Middle frontal gyrus (tissue), 1 donor: ENCODE measurements around the gene HDLBP.

Experiments used
- DNase-seq: peaks from one replicate; pipeline ENCODE4 v3.0.0-alpha.2; 2015; ENCODE audit warnings: low spot score; ENCODE audit errors: extremely low spot score

The HDLBP gene

GRCh38 chr2:241254904-241255351 lies 60.5 kb downstream of the HDLBP start:
- DNase-seq = no peak

GRCh38 chr2:241252778-241253475 lies 62.5 kb downstream of the HDLBP start:
- DNase-seq = no peak

- DNase-seq = no peak
Observed at GRCh38 chr2:241249654-241250053, 65.8 kb downstream of the HDLBP start.

- no peak for DNase-seq
Observed at GRCh38 chr2:241248897-241249296, 66.6 kb downstream of the HDLBP start.

GRCh38 chr2:241248289-241248688 lies 67.2 kb downstream of the HDLBP start:
- no peak for DNase-seq

GRCh38 chr2:241244368-241244767 lies 71.1 kb downstream of the HDLBP start:
- DNase-seq = no peak

GRCh38 chr2:241242306-241242705 lies 73.2 kb downstream of the HDLBP start:
- DNase-seq = no peak

- DNase-seq = no peak
Observed at GRCh38 chr2:241241669-241242068, 73.8 kb downstream of the HDLBP start.

GRCh38 chr2:241240320-241241004 lies 75.0 kb downstream of the HDLBP start:
- DNase-seq = no peak

GRCh38 chr2:241239552-241240202 lies 75.8 kb downstream of the HDLBP start:
- no peak for DNase-seq

- no peak for DNase-seq
Observed at GRCh38 chr2:241238693-241239198, 76.7 kb downstream of the HDLBP start.

GRCh38 chr2:241237949-241238371 lies 77.5 kb downstream of the HDLBP start:
- no peak for DNase-seq

- DNase-seq = no peak
Observed at GRCh38 chr2:241237047-241237446, 78.4 kb downstream of the HDLBP start.

GRCh38 chr2:241235859-241236593 lies 79.4 kb downstream of the HDLBP start:
- no peak for DNase-seq

- no peak for DNase-seq
Observed at GRCh38 chr2:241234962-241235740, 80.3 kb downstream of the HDLBP start.

- no peak for DNase-seq
Observed at GRCh38 chr2:241234066-241234790, 81.2 kb downstream of the HDLBP start.

- no peak for DNase-seq
Observed at GRCh38 chr2:241232736-241233575, 82.5 kb downstream of the HDLBP start.

- no peak for DNase-seq
Observed at GRCh38 chr2:241230435-241230834, 85.0 kb downstream of the HDLBP start.
